Stimulated activated effector memory CD8-positive, alpha-beta T cell treated with anti-CD3 and anti-CD28 coated beads, Interleukin-12 subunit alpha, Interleukin-12 subunit beta, amount 100 ng/mL, for 72 hours (primary cell): ENCODE results near the gene B3GALT6.

Experiments used
- ATAC-seq: fragments of 150-1000 bp; cut with Tn5 transposase; 2 replicates; pipeline ENCODE4 v1.10.0; 2021
- DNase-seq, 2 donors: peaks; one replicate each; pipeline ENCODE4 v3.0.0; 2021 to 2022; ENCODE audit warnings: low spot score in 2 of 2
- H3K27ac Mint-ChIP-seq: one replicate; pipeline ENCODE4 v1.8.0; 2022; ENCODE audit warnings: mild to moderate bottlenecking, mixed read lengths
- H3K36me3 Mint-ChIP-seq: one replicate; pipeline ENCODE4 v1.8.0; 2022; ENCODE audit warnings: mild to moderate bottlenecking, mixed read lengths
- H3K4me1 Mint-ChIP-seq: one replicate; pipeline ENCODE4 v1.8.0; 2022; ENCODE audit warnings: mixed read lengths
- H3K4me3 Mint-ChIP-seq: one replicate; pipeline ENCODE4 v1.8.0; 2022; ENCODE audit warnings: mild to moderate bottlenecking, mixed read lengths
- H3K9me3 Mint-ChIP-seq: one replicate; pipeline ENCODE4 v1.8.0; 2022; ENCODE audit warnings: mixed read lengths

The B3GALT6 gene

GRCh38 chr1:1198423-1199140 lies 33.5 kb upstream of the B3GALT6 start:
- DNase-seq = no peak
- Mint-ChIP-seq H3K36me3 (peaks cover 51% of the 10 kb centered on the region), H3K4me3 (no peak overlapping the region), H3K4me1 (peaks cover 27% of the 10 kb centered on the region), H3K9me3 (peaks cover 7% of the 10 kb centered on the region), H3K27ac (peak overlapping the region; percentile 43)
- ATAC-seq = no peak

DNA sequence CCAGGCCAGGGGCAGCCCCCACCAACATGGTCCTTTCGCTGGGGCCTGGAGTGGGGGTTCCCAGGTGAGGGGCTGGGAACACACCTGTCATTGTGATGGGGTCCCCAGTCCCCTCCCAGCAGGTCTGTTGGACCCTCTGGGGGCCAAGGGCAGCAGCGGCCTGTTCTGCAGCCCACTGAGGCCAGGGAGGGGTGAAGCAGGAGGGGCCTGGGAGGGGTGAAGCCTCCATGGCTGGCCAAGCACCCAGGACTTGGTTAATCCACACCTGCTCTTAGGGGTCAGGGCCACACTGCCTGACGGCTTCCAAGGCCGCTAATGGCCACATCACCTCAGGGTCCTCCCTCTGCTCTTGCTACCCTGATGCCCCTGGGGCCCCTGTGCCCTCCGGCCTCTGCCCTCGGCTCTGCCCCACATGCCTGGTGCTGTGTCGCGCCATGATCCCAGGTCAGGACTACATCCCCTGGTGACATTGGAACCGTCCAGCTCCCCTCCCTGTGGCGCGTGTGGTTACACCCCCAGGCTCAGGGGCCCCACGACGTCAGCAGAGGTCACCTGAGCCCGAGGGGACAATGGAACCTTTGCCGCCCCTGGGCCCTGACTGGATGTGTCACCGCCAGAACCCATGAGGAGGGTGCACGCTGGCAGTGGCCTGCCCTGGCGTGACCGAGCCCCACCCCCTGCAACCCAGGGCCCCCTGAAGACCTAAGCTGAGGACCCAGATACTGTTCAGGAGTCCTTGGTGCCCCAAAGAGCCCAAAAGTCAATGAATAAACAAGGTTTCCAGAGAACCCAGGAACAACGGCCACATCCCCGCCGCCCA lies 32.7 kb upstream of the B3GALT6 start:
- no peak for ATAC-seq
- Mint-ChIP-seq H3K36me3 (peaks cover 57% of the 10 kb centered on the region), H3K27ac (peak overlapping the region; percentile 94), H3K9me3 (peaks cover 7% of the 10 kb centered on the region), H3K4me1 (peaks cover 30% of the 10 kb centered on the region), H3K4me3 (peak overlapping the region; percentile 66)
- peak in 1 of 2 donors; percentile 17 for DNase-seq

DNA sequence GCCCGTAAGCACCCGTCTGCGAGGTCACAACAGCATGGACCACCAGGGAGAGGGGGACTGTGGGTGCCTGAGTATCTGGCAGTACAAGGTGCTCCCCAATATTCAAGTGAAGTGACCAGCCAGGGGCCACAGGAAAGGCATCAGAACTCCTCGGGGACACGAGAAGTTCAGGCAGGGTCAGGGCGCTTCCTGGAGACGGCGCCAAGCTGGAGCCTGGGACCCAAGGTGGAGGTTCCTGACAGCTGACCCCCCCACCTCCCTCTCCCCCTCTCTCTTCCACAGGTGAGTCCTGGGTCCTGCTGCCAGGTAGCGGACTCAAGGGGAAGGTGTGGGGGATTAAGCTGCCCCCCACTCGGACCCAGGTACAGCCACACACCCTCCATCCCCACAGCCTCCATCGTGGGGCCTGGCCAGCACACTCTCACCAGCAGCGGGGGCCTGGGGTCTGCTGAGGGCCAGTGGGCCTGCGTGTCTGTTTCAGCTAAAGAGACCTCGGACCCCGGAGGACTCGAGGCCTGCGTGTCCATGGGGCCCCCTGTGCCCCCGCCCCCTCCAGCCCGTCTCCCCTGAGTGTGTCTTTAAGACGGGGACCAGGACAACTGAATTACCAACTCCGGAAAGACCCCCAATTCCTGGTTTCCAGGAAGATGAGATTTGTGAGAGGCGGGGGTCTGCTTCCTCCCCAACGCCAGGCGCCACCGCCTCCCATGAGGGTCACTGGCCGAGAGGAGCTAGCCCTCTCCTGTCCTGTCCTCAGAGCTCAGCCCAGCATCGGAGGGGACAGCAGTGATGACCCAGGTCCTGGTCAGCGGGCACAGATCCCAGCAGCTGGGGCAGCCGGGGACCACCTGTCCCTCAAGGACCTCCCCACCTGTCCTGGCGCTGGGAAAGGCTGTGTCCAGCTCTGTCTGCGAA lies 31.8 kb upstream of the B3GALT6 start:
- peaks cover 23% of the 10 kb centered on the region for H3K4me1 Mint-ChIP-seq
- no peak for DNase-seq
- H3K36me3 Mint-ChIP-seq = peaks cover 66% of the 10 kb centered on the region
- H3K4me3 Mint-ChIP-seq = peak overlapping the region; percentile 66
- H3K27ac Mint-ChIP-seq = peak overlapping the region; percentile 94
- peaks cover 2% of the 10 kb centered on the region for H3K9me3 Mint-ChIP-seq
- ATAC-seq = no peak

DNA sequence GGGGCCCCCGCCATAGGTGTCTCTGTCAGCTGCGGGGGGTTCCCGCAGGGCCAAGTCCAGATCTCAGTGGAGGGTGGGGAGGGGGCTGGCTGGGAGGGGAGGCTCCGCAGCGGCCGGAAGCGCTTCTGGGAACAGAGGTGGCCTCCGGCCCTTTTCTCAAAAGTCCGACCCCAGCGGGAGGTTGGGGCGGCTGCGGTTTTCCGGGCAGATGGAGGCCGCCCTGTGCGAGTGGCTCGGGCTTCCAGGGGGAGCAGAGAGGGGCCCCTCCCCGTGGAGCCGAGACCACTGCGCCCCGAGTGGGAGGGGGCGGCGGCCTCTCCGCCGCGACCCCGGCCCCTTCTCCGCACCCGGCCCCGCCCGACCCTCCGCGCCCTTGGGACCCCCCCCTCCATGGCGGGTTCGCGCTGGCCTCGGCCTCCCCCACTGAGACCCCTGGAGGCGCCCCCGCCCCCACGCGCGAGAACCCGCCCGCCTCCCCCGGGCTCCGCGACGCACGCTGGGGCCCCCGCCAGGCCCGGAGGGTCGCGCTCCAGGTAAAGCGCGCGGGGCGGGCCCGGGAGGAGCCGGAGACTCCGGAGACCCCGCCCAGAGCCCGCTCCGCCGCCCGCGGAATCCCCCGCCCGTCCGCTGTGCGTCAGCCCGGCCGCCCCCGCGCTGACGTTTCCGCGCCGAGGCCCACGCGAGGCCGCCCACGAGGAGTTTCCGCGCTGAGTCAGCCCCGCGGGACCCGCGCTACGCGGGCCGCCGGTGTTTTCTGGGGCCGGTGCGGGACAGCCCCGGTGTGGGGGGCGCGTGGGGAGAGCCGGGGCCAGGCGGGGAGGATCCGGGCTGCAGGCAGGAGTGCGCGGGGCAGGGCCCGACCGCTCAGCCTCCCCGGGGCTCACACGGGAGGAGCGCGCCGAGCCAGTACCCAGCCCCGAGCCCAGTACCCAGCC lies 30.9 kb upstream of the B3GALT6 start:
- ATAC-seq (peak; percentile 81), DNase-seq (peak; percentile 93 to 94)
- Mint-ChIP-seq H3K4me1 (peaks cover 20% of the 10 kb centered on the region), H3K27ac (peak overlapping the region; percentile 94), H3K4me3 (peak overlapping the region; percentile 66), H3K9me3 (no peaks in the 10 kb centered on the region), H3K36me3 (peaks cover 67% of the 10 kb centered on the region)

DNA sequence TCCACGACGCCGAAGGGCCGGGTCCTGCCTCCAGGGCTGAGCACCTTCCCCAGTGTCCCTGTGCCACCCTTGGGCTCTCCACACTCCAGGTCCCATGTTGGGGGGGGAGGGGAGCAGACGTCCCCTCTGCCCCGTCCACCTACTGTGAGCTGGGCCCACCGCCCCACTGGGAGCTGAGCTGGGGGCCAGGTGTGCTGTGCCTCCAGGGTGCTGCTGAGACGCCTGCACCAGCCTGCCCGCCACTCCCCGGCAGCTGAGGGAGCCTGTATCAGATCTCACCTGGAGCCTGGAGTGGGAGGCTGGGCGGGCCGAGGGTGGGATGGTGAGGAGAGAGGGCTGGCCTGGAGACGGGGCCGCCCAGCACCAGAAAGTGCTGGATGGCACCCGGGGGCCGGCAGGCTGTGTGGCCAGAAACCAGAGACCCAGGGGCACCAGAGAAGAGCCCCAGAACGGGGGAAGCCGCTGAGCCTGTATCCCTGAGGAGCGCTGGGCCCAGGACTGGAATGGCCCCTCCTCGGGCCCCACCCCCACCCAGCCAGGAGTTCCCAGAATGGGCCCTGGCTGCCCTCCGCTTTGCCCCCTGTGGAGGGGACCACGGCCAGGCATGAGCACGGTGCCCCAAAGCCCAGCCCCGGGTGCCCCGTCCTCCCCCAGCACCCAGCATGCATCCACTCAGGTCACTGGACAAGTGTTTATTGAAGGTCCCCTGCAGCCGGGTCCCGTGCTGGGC lies 29.0 kb upstream of the B3GALT6 start:
- Mint-ChIP-seq H3K4me1 (peaks cover 24% of the 10 kb centered on the region), H3K27ac (peak overlapping the region; percentile 48), H3K9me3 (no peaks in the 10 kb centered on the region), H3K36me3 (peaks cover 69% of the 10 kb centered on the region), H3K4me3 (peak overlapping the region; percentile 93)
- DNase-seq (no peak), ATAC-seq (no peak)

DNA sequence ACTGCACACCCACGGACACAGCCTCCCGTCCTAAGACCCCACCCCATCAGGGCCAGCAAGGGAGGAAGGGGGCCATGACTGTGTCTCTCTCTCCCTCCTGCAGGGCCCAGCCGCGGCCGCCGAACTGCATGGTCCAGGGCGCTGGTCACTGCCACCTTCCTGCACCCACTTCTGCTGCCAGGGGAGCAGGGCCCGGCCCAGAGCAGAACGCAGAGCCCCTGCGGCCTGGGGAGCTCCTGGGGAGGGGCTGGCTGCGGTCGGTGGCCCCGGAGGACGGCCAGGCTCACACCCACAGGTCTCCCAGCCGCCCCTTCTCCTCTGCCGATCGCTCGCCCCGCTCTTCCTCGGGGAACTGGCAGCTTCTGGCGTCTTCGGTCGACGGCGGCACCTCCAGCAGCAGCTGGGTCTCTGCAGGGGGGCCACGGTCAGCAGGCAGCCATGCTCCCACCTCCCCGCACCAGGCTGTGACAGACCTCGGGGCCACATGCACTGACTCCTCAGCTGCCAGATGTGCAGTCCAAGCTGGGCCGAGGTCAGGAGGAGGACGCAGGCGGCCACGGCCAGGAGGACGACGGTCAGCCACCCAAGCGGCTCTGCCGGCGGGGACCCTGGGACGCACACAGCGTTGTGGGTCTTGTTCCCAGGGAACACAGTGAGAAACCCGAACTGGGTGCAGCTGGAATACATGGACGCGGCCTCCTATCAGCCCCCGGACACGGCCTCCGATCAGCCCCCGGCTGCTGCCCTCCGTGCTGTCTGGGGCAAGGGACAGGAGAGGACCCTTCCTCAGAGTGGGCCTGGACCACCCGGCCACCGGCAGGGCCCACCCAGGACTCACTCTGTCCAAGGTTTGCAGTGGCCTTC lies 28.2 kb upstream of the B3GALT6 start:
- no peak for ATAC-seq

DNA sequence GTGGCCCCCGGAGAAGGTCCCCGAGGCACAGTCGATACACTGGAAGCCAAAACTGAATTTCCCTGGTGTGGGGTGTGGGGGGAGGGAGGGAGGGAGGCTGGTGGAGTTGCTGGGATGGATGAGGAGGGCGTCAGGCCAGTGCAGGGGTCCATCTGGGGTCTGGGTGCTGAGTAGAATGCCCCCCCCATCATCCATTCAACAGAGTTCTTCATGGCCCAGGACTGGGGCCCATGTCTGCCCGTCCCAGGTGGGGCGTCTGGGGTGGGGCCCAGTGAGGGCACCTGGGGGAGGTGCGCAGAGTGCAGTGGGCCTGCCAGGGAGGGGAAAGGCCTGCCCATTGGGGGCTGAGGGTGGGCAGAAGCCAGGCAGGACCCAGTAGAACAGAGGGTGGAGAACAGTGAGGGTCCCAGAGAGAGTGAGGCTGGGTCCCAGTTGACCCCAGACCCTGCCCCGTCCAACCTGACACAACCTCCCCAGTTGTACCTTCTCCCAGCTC lies 27.6 kb upstream of the B3GALT6 start:
- peaks cover 38% of the 10 kb centered on the region for H3K4me1 Mint-ChIP-seq
- H3K9me3 Mint-ChIP-seq = no peaks in the 10 kb centered on the region
- H3K36me3 Mint-ChIP-seq = peaks cover 71% of the 10 kb centered on the region
- ATAC-seq = no peak
- peak overlapping the region; percentile 54 for H3K27ac Mint-ChIP-seq
- H3K4me3 Mint-ChIP-seq = peak overlapping the region; percentile 93
- DNase-seq = no peak

More for the DNA sequence above, 28.2 kb upstream of the B3GALT6 start:
- Mint-ChIP-seq H3K36me3 (peaks cover 69% of the 10 kb centered on the region), H3K4me3 (peak overlapping the region; percentile 93), H3K9me3 (no peaks in the 10 kb centered on the region), H3K4me1 (peaks cover 32% of the 10 kb centered on the region), H3K27ac (peak overlapping the region; percentile 8)
- DNase-seq = no peak

DNA sequence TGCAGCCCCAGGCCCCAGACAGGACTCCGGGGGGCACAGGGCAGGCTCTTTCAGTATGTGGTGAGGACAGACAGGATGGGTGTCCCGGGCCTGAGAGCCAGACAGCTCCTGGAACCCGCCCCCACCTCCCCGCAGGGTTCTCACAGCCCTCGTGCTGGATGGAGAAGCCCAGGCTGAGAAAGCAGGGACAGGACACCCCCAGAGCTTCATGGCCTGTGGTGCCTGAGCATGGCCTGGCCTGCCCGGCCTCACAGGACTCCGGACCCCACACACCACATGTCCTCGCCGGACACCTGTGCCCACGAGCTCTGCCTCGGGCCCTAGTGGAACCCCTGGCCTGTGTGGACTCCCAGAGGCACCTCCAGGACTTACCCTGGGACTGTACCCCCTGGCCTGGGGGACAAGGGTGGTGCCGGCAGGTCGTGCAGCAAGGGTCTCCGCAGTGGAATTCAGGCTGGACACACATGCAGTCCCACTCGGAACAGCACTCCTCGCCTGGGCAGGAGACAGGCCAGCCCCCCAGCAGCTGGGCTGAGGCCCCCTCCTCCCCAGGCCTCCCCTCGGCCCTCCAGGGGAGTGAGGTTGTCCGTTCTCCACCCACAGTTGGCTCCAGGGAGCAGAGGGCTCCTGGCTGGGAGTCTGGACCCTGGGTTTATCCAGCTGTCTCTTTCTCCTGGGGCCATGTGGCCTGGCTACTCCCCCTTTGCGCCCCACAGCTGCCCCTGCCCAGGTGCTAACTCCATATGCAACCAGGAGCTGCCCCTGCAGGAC lies 26.9 kb upstream of the B3GALT6 start:
- DNase-seq = no peak
- peaks cover 38% of the 10 kb centered on the region for H3K4me1 Mint-ChIP-seq

DNA sequence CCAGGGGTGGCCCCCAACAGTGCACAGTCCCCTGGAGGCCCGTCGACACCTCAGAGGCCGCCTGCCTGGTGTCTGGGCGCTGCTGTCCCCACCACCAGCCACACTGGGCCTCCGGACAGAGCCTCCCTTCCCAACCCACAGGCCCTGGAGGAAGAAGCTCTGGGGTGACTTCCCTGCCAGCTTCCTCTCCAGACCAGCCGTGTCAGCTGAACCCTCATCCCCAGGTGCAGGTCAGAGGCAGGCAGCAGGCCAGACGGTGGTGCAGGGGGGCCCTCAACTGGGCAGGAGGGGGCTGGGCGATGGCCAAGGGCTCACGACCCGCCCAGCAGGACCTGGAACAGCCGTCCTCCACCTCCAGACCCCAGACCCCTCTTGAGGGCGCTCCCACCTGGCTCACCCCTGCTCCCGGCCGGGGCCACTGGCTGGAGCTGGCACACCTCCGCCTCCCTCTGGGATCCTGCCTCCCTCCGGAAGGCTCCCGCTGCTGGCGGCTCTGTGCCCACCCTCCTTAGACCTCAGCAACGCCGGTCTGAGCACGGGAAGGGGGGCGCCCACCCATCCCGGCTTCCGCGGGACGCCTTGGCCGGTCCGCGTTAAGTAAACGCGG lies 26.2 kb upstream of the B3GALT6 start:
- Mint-ChIP-seq H3K36me3 (peaks cover 71% of the 10 kb centered on the region), H3K27ac (peak overlapping the region; percentile 91), H3K4me3 (peak overlapping the region; percentile 93), H3K4me1 (peaks cover 37% of the 10 kb centered on the region), H3K9me3 (no peaks in the 10 kb centered on the region)
- ATAC-seq = no peak
- no peak for DNase-seq

More for the DNA sequence above, 26.9 kb upstream of the B3GALT6 start:
- ATAC-seq = no peak
- peak overlapping the region; percentile 93 for H3K4me3 Mint-ChIP-seq
- H3K27ac Mint-ChIP-seq = peak overlapping the region; percentile 54
- no peaks in the 10 kb centered on the region for H3K9me3 Mint-ChIP-seq
- H3K36me3 Mint-ChIP-seq = peaks cover 71% of the 10 kb centered on the region

- peak within 1 kb of the TSS; percentile 93 for H3K4me3 Mint-ChIP-seq
- peaks cover 76% of the 10 kb centered on the region for H3K36me3 Mint-ChIP-seq
- peaks cover 43% of the 10 kb centered on the region for H3K4me1 Mint-ChIP-seq
- ATAC-seq (peak; percentile 39), DNase-seq (no peak)
- peak within 1 kb of the TSS; percentile 97 for H3K27ac Mint-ChIP-seq
- H3K9me3 Mint-ChIP-seq = no peaks in the 10 kb centered on the region
Measured at GRCh38 chr1:1206376-1206965, 25.6 kb upstream of the B3GALT6 start, which contains the start of gene TNFRSF18. Gene TNFRSF18, minus strand, starts transcription at chr1:1206592. Its CDS starts 21 bp downstream, at chr1:1206571.

DNA sequence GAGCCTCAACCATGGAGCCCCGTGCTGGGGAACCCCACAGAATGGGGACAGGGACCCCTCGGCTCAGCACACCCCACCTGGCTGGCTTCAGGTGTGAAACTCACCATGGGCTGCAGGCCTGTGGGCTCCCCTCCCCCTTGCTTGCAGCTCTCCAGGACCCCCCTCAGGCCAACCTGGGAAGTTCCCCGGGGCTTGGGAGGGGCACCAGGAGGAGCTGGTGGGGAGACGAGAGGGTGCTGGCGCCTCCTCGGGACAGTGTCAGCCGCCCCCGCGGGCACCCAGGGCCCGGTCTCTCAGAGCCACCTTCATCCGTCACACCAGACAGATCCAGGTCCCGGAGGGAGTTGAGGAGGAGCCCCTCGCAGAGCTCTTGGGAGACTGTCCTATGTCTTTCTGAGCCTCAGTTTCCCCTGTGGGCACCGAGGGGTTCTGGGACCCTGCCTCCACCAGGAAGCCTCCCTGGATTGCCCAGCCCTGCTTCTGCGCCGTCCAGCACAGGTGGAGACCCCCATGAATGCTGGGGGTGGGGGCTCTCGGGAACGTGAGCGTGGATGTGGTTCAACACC lies 25.0 kb upstream of the B3GALT6 start:
- peak overlapping the region; percentile 97 for H3K27ac Mint-ChIP-seq
- peaks cover 81% of the 10 kb centered on the region for H3K36me3 Mint-ChIP-seq
- no peak for DNase-seq
- no peaks in the 10 kb centered on the region for H3K9me3 Mint-ChIP-seq
- no peak for ATAC-seq
- peak overlapping the region; percentile 93 for H3K4me3 Mint-ChIP-seq
- peaks cover 43% of the 10 kb centered on the region for H3K4me1 Mint-ChIP-seq
